ENCODE results near the gene ZFYVE19.
"Not testable (repeated sequence)": the region's sequence is repeated elsewhere in the genome, so short reads cannot be mapped to it uniquely, and the experiment has no call there.

The ZFYVE19 gene

DNA sequence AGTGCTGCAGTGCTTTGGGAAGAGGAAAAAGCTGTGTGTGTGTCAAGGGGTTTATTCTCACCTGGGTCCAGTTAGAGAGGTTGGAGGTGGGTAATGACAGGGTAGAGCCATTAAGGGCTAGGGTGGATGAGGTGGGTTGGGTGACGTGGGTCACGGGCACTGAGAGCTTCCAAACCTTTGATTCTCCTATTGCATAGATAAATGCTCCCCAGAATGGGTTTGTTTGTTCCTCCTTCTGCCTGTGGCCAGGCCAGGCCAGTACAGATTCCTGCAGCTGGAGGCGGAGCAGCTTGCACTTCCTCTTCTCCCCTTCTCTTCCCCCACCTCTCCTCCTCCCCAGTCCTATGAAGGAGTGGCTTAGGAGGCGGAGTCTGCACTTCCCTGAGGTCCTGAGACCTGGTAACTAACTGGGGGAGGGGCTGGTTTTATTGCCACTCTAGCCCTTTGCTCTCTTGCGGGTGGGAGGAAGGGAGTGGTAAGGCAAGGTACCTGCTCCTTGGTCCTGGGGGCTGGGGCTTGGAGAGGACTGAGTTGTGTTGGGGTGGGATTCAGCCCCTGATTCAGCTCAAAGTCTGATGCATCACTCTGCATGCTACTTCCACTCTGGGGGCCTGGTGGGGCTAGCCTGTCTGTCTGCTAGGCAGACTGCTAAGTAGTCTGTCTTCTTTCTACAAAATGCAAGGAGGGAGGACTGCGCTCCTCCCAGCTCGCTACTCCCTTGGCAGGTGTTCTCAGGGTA, 40.5 kb downstream of the ZFYVE19 start:
- peak; percentile 69 for DNase-seq (ENCODE audit: low spot score)

DNA sequence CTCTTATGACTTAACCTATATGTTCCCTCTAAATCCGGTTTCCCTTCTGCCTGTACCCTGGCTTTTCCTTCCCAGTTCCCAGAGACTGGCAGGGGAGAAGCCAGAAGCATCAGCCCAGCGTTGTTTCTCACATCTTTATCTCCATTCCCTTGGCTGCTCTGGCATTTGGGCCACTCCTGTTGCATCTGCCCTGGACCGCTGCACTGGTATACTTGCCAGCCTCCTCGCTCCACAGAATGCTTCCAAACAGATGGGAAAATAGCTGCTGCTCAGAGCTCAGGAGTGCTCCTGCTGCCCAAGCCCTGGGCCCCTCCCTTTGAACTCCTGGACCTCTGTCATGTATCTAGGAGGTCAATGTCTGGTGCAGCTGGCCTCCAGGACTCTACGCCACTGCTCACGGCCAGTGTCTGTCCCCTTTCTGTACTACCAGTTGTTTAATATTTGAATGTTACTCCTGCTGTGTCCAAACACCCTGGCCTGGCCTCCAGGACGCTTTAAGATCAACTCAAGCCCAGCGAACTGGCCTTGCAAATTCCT, 43.8 kb downstream of the ZFYVE19 start:
- DNase-seq (ENCODE audit: low spot score) = no peak

DNA sequence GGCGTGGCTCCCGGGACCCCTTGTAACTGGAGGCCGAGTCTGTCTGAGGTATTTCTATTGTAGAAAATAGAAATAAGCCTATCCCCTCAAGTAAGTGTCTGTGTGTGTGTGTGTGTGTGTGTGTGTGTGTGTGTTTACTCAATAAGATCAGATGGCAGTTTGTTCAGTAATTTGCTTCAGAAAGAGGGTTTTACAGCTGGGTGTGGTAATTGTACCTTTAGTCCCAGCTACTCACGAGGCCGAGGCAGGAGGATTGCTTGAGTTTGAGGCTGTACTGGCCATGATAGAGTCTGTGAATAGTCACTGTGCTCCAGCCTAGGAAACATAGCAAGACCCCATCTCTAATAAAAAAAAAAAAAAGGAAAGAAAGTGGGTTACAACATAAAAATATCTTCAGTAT, 45.6 kb downstream of the ZFYVE19 start:
- DNase-seq (ENCODE audit: low spot score) = no peak

DNA sequence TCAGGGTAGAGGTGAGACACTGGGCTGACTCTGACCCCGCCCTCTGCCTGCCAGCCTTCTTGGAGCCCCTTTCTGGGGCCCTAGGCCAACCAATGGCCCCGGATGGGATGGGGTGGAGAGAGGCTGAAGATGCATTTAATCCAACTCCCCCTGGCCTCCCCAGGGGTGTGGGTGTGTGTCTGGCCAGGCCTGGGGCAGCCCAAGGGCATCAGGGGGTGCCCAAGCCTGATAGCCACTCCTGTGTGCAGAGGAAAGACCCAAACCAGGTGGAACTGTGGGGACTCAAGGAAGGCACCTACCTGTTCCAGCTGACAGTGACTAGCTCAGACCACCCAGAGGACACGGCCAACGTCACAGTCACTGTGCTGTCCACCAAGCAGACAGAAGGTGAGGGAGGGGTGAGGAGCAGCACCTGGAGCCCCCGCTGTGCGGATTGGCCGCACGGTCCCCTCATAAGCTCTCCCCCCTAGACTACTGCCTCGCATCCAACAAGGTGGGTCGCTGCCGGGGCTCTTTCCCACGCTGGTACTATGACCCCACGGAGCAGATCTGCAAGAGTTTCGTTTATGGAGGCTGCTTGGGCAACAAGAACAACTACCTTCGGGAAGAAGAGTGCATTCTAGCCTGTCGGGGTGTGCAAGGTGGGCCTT, 46.5 kb downstream of the ZFYVE19 start:
- DNase-seq (ENCODE audit: low spot score) = no peak

DNA sequence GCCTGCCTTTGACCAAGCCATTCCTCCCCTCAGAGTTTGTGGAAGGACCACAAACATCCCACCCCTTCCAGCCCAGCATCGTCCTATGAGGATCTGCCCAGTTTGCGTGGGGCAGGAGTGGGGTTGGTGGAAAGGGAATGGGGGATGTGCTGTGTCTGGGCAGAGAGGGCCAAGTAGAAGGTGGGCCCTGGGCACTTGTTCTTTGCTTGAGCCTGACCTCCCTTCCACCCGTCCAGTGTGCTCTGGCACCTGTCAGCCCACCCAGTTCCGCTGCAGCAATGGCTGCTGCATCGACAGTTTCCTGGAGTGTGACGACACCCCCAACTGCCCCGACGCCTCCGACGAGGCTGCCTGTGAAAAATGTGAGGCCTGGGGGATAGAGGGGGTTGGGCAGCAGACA, 47.3 kb downstream of the ZFYVE19 start:
- DNase-seq (ENCODE audit: low spot score) = no peak

DNA sequence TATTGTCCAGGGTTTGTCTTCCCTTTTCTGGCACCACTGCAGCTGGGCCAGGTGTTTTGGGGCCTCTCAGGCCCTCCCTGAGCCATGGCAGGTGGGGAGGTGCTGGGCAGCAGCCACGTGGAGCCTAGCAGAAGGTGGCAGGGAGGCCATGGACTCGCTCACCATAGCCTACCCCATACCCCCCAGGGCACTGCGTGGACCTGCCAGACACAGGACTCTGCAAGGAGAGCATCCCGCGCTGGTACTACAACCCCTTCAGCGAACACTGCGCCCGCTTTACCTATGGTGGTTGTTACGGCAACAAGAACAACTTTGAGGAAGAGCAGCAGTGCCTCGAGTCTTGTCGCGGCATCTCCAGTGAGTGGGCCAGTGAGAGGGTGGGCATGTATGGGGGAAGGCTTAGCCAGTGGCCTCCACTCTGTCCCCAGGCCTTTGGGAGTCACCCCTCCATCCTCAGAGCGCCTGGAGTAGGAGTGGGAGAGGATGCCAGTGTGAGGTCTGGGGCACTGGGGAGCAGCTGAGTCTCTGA, 48.9 kb downstream of the ZFYVE19 start:
- no peak for DNase-seq (ENCODE audit: low spot score)

DNA sequence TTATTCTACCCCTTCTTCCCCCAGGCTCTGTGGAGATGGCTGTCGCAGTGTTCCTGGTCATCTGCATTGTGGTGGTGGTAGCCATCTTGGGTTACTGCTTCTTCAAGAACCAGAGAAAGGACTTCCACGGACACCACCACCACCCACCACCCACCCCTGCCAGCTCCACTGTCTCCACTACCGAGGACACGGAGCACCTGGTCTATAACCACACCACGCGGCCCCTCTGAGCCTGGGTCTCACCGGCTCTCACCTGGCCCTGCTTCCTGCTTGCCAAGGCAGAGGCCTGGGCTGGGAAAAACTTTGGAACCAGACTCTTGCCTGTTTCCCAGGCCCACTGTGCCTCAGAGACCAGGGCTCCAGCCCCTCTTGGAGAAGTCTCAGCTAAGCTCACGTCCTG, 49.9 kb downstream of the ZFYVE19 start:
- no peak for DNase-seq (ENCODE audit: low spot score)

DNA sequence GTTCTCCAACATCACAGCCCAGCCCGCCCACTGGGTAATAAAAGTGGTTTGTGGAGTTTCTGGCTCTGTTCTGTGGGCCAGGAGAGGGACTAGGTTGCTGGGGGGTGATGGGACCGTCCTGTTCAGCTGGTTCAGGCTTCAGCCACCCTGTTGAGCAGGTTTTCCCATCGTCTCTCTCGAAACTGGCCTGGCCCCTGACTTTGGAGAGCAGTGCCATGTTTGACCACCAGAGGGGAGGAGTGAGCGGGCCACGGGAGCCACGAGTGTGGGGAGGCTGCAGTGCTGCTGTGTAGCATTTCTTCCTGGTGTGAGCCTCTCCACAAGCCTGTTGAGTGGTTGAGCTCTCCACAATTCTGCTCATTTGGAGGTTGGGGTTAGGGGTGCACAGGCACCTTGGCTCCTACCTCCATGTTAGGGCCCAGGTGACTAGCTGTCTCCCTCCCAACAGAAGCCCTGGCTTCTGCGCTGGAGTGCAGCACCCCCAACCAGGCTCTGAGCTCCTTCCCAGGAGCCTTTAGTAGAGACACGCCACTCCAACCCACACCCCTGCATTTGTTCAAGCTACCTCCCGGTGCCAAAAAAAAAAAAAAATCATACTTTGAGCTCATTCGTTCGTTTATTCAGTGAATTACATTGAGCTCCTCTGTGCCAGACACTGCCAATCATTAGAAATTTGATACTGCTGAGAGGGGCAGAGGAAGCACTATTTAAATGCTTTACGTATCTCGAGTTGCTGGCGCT, 50.9 kb downstream of the ZFYVE19 start:
- DNase-seq (ENCODE audit: low spot score) = peak; percentile 89

DNA sequence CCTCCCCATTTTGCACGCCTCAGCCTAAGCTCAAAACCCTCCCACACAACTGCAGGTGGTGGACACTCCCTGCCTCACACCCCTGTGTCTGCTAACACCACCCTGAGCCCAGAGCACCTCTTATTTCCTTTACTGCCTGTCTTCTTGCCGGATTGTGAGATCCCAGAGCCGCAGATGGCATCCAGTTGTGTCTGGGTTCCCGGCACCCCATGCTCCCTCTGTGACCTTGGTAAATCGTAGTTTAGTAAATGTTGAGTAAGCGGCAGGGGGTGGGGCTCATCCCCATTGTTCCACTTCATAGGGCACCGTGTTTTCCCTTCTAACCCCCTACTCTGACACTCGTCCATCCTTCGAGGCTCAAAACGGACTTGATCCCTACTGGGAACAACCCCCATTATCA, 51.8 kb downstream of the ZFYVE19 start:
- no peak for DNase-seq (ENCODE audit: low spot score)

DNA sequence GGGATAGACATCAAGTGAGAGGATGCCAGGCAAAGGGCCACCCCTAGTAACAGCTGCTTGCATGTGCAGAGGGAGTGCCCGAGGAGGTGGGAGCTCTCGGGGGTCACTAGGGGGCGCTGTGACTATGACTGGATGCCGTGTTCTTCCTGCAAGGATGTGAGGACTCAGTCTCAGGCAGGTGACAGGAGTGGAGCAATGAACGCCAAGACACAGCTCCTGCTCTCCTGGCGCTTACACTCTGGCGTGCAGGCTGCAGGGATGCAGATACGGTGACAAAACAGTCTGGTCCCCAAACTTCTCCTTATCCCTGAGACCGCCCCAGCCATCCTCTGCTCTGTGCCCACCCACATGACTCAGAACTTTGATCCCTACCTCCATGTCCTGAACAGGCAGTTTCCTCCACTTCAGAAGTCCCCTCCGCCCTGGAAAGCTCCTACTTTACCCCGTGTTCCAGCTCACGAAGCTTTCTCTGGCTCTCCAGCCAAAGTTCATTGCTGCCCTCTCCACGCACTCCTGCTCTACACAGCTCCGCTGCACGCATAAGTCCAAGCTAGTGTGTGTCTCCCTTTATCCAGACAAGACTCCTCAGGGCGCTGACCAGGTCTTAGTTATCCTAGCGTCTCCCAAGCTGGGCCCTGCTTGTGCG, 52.4 kb downstream of the ZFYVE19 start:
- DNase-seq (ENCODE audit: low spot score) = peak; percentile 87

DNA sequence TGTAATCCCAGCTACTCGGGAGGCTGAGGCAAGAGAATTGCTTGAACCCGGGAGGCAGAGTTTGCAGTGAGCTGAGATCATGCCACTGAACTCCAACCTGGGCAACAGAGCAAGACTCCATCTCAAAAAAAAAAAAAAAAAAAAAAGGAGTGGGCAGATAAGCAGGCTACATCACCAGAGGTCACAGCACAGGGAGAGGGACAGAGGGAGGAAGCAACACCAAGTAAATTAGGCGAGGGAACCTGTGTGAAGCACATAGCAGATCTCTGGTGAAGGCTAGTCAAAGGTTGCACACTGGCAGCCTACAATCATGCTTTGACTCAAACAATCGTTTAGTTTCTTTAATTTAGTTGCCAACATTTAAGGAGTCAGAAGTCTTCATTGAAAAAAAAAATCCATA, 54.3 kb downstream of the ZFYVE19 start:
- DNase-seq (ENCODE audit: low spot score) = not testable (repeated sequence)

DNA sequence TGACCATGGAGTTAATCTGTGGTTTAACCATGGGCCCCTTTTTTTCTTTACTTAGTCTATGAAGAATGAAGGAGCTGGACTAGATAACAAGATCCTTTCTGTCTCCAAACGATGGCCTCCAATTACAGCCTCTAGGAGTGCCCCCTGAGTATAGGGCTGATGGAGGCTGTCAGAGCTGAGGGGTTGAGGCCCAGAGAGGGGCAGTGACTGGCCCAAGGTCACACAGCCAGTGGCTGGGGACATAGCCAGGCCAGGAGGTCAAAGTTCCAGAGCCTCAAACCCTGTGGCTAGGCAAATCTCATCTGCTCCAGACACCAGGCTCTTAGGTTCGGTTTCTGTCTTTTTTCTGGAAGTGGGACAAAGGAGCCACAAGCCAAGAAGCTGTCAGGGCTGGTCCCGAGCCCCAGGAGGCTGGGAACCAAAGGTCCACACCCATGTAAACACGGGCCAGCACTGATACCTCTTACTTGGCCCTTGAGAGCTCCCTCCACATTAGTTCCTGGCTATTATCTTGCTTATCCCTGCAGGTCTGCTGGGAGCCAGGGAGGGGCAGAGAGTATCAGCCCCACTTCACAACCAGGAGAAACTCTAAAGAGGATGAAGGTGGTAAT, 56.9 kb downstream of the ZFYVE19 start:
- DNase-seq (ENCODE audit: low spot score) = no peak
